ENCODE results near the gene HOXA11.

Gene HOXA11

DNA sequence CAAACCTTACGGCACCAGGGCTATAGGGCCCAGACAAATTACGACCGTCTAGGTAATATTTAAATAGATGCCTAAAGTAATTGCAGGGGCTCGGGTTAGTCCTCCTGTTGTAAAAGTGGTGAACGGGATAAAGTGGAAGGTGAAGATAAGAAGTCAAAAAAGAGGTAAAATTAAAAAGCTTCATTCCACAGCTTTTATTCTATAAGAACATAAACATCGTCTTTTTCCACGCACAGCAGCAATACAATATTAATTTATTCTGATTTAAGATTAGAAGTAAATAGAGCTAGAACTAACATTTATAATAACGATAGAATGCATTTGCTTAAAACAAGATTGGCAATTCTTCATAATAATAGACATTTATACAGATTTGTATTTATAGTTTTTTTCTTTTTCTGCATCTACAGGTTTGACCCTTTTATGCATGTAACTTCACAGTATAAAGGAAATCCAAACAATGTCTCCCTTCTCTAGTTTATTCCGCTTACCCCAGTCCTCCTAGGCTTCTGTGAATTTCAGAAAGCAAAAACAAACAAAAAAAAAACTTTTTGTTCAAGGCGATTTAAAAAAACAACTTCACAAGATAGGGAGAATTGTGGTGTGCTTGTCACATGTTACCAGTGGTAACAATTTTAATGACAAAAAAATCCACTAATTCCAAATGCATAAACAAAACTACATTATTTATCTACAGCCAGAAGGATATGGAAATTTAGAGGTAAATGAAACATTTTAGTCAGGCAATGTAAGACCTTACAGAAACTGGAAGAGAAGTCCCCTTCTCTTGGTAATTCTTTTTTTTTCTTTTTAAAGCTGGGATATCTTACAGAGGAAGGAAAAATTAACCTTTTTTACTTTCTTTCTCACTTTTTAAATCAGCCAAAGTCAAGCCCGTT is 14.4 kb downstream of the HOXA11 start:
- no peak for DNase-seq (ENCODE audit: low read depth in 3 of 3, low spot score in 1 of 3)

DNA sequence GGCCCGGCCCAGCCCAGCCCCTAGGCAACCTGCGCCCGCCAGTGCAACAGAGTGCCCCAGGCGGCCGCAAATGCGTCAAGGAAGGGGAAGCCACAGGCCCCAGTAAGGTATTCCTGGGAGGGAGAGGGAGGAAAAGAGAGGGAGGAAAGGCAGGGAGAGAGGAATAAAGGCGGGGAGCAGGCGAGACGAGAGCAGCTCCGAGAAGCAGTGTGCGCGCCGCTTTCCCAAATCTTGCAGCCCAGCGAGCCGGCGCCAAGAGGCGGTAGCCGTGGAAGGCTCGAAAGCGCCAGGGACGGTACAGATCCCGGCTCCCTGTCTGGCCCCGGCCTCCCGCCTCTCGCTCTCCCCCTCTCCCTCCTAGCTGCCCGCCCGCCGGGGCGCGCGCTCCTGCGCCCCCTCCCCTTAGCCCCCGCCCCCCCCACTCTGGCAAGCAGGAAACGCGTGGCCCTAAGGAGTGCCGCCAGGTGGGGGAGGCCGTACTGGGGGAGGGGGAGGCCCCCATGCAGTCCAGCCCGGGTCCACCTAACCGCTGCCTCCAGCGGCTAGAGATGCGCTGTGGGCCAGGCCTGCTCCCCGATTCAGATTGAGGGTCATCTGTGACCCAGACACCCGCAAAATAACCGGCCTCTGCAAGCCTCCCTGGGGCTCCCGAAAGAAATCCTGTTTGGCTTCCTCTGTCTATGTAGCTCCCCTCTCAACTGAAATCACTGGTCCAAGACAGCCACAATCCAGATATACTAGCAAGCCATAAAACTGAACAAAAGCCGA is 15.2 kb downstream of the HOXA11 start:
- DNase-seq (ENCODE audit: low read depth in 3 of 3, low spot score in 1 of 3) = no peak

DNA sequence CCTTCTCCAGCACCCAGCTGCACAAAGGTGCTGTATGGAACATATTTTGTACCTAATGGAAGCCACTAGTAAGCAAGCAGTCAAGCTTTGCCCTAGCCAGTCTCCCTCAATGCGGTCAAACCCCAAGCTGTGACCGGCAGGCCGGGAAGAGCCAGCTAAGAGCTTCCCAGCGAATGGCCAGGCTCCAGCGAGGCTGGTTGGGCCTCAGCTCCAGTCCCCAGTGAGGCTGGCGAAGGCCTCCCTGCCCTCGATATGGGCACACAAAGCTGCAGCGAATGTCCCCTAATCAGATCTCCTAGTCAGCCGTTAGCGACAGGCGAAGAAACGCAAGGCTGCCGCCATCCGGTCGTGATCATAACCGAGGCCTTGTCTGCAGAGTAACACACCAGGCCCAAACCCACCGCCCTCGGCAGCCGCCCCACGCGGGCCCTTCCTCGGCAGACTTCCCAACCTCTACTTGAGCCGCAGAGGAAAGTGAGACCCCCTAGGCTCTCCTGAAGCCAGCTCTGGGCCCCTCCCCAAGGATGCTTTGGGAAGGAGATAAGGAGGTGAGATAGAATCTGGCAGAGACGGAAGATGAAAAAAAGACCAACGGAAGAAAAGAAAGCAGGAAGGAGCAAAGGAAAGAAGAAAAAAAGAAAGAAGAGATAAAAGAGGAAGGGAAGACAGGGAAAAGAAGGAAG is 16.6 kb downstream of the HOXA11 start:
- no peak for DNase-seq (ENCODE audit: low read depth in 3 of 3, low spot score in 1 of 3)

DNA sequence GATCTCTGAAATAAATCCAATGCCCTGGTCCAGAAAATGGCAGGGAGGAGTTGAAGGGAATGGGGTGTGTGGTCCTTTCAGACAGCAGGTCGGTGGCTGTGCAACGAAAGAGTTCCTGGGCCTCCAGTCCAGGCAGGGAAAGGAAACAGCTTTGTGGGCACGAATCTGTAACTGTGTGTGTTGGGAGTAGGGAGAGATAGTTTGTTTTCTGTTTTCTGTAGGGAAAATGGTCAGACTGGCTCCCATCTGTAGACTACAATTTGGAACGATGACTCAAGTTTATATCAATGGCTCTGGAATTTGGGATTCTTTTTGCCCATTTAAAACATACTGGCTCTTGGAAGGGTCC is 17.1 kb downstream of the HOXA11 start:
- no peak for DNase-seq (ENCODE audit: low read depth in 3 of 3, low spot score in 1 of 3)

DNA sequence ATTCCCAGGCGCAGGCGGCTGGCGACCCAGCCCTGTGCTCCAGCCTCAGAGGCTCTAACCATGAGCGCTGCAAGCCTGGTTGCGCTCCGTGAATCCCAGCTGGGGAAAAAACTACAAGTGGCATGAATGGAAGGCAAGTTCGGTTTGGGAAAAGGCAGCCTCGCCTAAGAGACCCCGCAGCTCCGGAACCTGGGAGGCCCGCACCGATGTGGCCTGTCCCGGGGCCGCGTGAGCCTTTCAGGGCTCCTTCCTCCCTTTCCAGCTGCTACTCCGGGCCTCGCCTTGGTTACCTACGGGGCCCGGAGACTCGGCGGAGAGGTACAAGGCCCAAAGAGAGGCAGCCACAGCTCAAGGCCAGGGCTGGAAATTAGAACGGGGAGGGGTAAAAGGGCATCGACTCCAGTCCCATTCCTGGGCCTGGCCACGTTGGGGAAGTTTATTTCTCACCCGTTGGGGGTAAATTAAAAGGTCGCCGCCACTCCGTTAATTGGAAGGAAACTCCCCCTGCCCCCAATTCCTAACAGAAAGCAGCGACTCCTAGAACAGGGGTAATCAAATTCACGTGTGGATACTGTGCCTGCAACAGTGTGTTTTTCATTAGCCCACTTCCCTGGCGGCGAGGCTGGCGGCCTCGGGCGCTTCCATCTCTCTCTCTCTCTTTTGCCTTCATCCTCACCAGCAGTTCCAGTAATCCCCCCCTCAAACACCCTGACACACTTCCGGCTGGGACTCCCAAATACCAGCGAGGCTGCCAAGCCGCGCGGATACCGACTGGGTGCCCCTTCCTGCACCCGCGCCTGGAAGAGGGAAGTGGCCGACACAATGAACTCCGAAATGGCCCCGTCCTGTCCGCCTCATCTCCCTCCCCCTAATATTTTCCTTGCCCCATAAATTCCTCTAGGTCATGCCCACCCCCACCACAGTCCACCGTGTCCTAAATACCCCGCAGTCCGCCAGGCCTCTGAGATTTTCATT is 18.2 kb downstream of the HOXA11 start:
- no peak for DNase-seq (ENCODE audit: low read depth in 3 of 3, low spot score in 1 of 3)

DNA sequence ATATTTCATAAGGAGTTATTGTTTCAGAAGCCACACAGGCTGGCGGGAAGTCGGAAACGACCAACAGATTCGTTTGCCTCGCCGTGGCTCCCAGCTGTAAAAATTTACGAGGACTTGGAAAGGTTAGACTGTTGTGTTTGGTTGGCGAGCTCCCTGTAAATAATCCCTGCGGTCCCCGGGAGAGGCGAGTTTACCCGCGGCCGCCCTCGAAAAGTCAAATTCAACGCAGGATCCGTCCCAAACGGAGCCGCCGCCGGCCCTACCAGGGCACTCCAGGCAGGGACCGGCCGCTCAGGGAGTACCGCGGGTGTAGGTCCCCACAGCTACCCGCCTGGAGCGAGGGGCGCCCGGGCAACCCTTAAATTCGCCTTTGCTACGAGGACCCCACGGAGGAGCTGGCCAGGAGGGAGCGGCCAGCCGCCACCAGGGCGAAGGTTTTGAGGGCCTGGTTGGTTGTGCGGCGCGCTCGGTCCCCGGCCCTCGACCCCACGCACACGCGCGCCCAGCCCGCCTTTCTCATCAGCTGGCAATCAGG is 19.0 kb downstream of the HOXA11 start:
- no peak for DNase-seq (ENCODE audit: low read depth in 3 of 3, low spot score in 1 of 3)

DNA sequence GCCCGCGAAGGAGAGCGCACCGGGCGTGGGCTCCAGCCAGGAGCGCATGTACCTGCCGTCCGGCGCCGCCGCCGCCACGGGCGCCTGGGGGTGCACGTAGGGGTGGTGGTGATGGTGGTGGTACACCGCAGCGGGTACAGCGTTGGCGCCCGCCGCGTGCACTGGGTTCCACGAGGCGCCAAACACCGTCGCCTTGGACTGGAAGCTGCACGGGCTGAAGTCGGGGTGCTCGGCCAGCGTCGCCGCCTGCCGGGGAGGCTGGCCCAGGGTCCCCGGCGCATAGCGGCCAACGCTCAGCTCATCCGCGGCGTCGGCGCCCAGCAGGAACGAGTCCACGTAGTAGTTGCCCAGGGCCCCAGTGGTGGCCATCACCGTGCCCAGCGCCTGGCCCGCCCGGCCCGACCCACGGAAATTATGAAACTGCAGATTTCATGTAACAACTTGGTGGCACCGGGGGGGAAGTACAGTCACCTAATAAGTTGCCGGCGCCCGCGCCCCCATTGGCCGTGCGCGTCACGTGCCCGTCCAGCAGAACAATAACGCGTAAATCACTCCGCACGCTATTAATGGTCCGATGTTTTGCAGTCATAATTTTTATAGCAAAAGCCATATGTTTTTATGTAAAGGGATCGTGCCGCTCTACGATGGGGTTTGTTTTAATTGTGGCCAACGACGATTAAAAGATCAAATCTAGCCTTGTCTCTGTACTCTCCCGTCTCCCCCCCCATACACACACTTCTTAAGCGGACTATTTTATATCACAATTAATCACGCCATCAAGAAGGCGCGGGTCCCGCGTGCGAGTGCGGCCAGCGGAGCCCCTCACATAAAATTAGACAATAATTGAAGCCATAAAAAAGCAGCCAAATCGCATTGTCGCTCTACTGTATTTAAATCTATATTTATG is 19.7 kb downstream of the HOXA11 start, which contains the start of gene HOXA9:
Gene HOXA9, minus strand, starts transcription at position 449 of the 907 bp plus-strand sequence. Its CDS starts 80 bp downstream, at position 369.
- DNase-seq (ENCODE audit: low read depth in 3 of 3, low spot score in 1 of 3) = no peak

DNA sequence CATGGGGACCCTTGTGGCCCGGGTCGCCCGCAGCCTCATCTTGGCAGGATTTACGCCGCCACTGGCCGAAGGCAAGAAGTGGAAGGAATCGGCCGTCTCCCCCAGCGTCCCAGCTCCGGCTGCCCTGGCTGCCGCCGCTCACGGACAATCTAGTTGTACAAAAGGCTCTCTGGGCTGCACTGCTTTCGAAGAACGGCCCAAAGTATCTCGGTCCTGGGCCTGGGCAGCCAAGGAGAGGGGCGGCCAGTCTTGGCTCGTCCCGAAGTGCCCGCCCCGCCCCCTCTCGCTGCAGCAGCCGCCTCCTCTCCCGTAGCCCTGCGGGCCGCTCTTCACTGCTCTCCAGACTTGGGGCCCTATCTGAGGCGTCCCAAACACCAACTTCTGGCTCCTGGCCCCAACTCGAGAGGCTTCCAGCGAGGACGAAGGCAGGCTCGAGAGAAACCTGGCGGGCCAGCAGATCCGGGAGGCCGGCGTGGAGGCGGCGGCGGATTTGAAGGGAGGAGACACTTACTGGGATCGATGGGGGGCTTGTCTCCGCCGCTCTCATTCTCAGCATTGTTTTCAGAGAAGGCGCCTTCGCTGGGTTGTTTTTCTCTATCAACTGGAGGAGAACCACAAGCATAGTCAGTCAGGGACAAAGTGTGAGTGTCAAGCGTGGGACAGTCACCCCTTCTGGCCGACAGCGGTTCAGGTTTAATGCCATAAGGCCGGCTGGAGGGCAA is 20.5 kb downstream of the HOXA11 start:
- no peak for DNase-seq (ENCODE audit: low read depth in 3 of 3, low spot score in 1 of 3)

DNA sequence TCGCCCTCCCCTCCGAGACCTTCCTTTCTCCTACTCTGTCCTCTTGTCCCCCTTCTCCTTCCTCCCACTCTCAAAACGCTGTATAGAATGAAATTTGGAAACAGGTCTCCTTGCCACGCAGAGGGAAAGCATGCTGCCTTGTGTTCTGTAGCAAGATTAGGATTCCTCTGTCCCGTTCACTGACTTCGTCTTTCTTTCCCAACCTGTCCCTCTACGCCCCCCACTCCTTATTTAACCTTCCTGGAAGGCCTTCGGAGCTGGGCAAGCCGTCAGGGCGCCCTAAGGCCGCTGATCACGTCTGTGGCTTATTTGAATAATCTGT is 21.0 kb downstream of the HOXA11 start:
- DNase-seq (ENCODE audit: low read depth in 3 of 3, low spot score in 1 of 3) = no peak

DNA sequence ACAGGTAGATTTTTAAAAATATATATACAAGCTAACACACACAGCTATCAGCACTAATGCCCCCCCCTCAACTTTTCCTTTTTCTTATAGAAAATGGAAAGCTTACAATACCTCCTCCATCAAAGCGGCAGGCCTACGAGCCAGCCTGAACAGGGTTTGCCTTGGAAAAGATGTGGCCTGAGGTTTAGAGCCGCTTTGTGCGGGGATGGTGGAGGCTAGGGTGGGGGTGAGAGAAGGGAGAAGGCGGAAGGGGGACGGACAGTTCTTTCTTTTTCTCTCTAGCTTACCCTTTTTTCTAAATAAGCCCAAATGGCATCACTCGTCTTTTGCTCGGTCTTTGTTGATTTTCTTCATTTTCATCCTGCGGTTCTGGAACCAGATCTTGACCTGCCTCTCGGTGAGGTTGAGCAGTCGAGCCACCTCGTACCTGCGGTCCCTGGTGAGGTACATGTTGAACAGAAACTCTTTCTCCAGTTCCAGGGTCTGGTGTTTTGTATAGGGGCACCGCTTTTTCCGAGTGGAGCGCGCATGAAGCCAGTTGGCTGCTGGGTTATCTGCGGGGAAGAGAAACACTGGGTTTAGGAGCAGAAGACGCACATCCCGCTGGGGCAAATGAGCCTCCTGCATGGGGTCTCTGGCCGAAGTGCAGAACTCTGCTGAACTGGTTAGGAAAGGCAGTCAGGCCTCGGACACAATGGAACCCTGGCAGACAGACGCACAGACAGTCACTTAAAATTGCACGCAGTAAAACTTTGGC is 21.6 kb downstream of the HOXA11 start:
- DNase-seq (ENCODE audit: low read depth in 3 of 3, low spot score in 1 of 3) = no peak

DNA sequence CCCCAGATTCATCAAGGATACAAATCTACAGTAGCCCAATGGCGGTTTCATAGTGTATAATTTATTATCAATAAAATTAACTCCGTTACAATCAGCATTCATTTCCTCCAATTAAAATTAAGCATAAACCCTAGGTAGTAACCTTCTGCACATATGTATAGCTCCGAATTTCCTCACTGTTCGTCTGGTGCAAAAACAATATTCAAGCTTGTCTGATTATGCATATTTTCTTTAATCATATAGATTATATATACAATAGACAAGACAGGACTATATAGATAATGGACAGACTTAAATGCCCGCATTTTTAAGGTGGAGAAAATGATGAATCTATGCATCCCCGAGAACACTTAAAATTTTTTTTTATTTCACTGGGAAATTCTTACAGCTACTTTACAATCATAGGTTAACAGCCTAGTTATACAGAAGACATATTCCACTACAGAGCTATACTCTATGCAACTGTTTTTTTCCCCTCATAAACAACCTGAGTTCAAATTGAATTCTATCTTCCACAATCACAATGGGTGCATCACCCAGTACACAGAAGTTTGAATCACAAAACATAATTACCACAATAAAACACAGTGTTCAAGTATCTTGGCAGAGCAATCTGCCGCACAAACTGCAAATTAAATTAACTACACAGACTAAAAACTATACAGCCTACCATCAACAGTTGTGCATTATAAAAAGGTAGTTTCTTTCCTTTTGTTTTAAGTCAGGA is 22.3 kb downstream of the HOXA11 start:
- no peak for DNase-seq (ENCODE audit: low read depth in 3 of 3, low spot score in 1 of 3)

DNA sequence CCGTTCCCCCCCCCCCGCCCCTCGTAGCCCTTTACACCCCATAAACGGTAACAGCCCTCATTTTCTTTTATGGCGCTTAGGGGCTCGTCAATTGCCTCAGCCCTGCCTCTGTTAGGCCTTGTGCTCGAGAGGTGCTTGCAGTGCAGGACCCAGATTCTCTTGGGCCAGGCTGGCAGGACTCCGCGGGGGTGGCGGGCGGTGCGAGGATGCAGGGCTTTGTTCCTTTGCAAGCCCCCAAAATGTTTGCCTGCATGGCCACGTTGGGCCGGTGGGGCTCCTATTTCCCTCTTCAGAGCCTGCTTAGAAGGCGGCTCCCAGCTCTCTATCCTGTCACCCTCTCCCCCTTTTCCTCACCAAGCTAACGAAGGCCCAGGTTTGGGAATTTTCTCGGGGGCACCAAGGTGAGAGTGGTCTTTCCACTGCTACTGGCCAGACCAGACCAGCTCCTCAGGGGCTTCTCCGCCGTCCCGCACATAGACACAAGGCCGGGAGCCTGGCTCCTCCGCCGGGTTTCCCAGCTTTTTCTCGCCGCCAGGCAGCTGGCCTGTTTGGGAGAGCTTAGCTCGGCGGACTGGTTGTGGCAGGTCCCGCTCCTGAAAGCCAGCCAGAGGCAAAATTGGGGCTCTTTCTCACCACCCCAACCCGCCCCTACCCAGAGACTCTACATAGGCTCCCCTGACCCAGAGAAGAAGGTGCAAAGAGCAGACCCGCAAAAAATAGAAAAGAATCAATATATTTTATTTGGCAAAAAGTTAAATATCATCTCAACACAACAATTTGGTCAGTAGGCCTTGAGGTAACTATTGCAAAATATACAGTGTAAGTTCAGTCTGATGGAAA is 23.1 kb downstream of the HOXA11 start:
- no peak for DNase-seq (ENCODE audit: low read depth in 3 of 3, low spot score in 1 of 3)

DNA sequence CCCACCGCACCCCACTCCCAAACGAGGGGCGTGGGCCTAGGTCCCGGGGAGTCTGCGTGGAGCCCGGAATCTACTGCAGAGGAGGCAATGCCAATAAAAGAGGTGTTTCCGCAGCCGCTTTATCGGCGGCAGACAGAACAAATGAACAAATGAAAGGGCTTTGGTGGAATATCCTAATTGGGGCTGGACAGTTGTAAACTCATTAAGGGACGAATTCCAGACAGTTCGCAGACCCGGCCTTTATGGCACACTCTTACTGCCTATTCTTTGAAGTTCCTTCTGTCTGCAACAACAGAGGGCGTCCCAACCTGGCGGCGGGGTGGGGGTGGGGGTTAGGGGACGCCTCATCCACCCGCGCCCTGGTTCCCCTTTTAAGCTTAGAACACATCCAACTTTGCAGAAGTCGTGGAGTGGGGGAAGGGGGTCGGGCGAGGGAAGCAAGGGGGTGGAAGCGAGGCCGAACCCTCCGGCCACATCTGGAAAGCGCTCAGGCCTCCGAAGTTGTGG is 23.8 kb downstream of the HOXA11 start:
- no peak for DNase-seq (ENCODE audit: low read depth in 3 of 3, low spot score in 1 of 3)

DNA sequence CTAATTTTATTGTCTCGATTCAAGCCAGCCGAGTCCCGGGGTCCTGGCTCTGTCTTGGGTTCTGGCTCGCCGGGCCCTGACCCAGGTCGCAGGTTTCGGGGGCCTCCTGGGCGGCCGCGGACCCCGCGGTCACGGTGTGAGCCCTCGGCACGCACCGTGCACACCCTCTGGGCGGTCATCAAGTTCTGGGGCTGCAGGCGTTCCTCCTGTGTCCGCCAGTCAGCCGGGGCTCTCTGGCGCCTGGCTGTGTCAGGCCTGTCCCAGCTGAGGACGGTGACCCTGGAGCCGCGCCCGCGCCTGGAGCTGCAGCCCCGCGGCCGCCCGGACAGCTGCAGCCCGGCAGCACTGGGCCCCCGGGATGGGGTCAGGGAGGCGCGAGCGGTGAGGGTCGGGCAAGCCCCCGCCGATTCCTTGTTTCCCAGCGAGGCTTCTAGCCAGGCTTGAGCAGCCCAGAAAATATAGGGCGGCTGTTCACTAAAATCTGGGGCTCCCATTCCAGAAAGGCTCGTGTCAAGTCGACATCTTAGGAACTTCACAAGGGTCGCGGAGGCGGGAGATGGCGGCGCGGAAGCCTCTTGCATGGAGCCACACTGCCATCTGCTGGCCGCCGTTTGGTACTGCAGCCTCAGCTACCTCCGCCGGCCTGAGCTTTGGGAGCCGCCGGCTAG is 24.4 kb downstream of the HOXA11 start:
- peak; percentile 54 to 88 (median 79) for DNase-seq (ENCODE audit: low read depth in 3 of 3, low spot score in 1 of 3)

DNA sequence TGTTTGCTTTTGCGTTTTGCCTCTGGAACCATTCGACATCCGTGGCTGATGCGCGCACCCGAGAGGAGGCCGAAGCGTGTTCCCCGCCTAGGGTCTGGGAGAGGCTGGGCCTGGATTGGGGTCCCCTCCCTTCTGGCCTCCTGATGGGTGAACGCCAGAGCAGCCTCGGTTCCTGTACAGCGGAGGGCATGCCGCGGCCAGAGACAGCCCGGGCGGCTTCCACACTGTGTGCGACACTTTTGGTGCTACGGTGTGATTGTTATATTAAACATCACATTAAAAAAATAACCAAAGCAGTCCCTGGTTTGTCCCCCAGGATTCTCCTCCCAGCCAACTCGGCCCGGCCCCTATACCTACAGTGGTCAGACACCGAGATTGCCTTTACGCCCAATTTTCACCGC is 24.9 kb downstream of the HOXA11 start:
- DNase-seq (ENCODE audit: low read depth in 3 of 3, low spot score in 1 of 3) = no peak
